Smooth muscle cell (in vitro differentiated cells): ENCODE results near the gene LRIG1. TPM values are rescaled to one million over a fixed set of nuclear protein-coding genes. Genes with fewer than 3 reads are reported as not detected.

Source experiments
- DNase-seq: peaks from one replicate; lab custom pipeline; 2025; ENCODE audit not compliant: unreplicated experiment; lab: John Stamatoyannopoulos, UW
- H2AFZ ChIP-seq: fragments of 200-600 bp; sonication (generic); 2 replicates; pipeline ENCODE4 v1.6.0; 2016; ENCODE audit warnings: antibody characterized with exemption, low read depth, mild to moderate bottlenecking
- H3F3A ChIP-seq: fragments of 200-600 bp; sonication (generic); 2 replicates; pipeline ENCODE4 v1.6.0; 2017; ENCODE audit warnings: antibody characterized with exemption, low read depth
- H3K27ac ChIP-seq: fragments of 200-600 bp; sonication (generic); 2 replicates; pipeline ENCODE4 v1.5.1; 2016; ENCODE audit warnings: low read depth, mild to moderate bottlenecking
- H3K27me3 ChIP-seq: fragments of 200-600 bp; sonication (generic); 2 replicates; pipeline ENCODE4 v1.6.1; 2016; ENCODE audit warnings: low read depth, mild to moderate bottlenecking
- H3K36me3 ChIP-seq: fragments of 200-600 bp; sonication (generic); 2 replicates; pipeline ENCODE4 v1.5.1; 2016; ENCODE audit warnings: low read depth
- H3K4me1 ChIP-seq: fragments of 200-600 bp; sonication (generic); 2 replicates; pipeline ENCODE4 v1.5.1; 2016; ENCODE audit warnings: low read depth
- H3K4me2 ChIP-seq: fragments of 200-600 bp; sonication (generic); 2 replicates; pipeline ENCODE4 v1.6.0; 2016; ENCODE audit warnings: mild to moderate bottlenecking
- H3K4me3 ChIP-seq: fragments of 200-600 bp; sonication (generic); 2 replicates; pipeline ENCODE4 v1.5.1; 2016; ENCODE audit warnings: mild to moderate bottlenecking
- H3K79me2 ChIP-seq: fragments of 200-600 bp; sonication (generic); 2 replicates; pipeline ENCODE4 v1.6.0; 2016; ENCODE audit warnings: low read depth, mild to moderate bottlenecking
- H3K9ac ChIP-seq: fragments of 200-600 bp; sonication (generic); 2 replicates; pipeline ENCODE4 v1.6.0; 2016; ENCODE audit warnings: low read depth
- H3K9me3 ChIP-seq: fragments of 200-600 bp; sonication (generic); replicated peaks from 2 replicates; pipeline ENCODE4 v1.5.1; 2016; ENCODE audit warnings: low read depth
- H4K20me1 ChIP-seq: fragments of 200-600 bp; sonication (generic); 2 replicates; pipeline ENCODE4 v1.6.0; 2016; ENCODE audit warnings: low read depth
- CTCF ChIP-seq: fragments of 200-600 bp; sonication (generic); IDR thresholded peaks from 2 replicates; pipeline ENCODE4 v1.5.1; 2017; ENCODE audit warnings: borderline replicate concordance, mild to moderate bottlenecking, antibody characterized with exemption; ENCODE audit not compliant: insufficient read depth, poor library complexity, severe bottlenecking
- WGBS: methylation state at CpG from one replicate; pipeline ENCODE4 v1.1.7; 2016; ENCODE audit warnings: low lambda C conversion rate; 5-methylcytosine and 5-hydroxymethylcytosine counted together
- polyA plus RNA-seq: library from polyadenylated mRNA; unstranded; fragments of >200 nt; fragmentation: Nextera tagmentation; extraction: Ambion mirVana; gene quantifications from 2 replicates; pipeline ENCODE4 v1.2.1, GENCODE V29; 2016
- total RNA-seq: library from RNA; depleted of rRNA; stranded (reverse); fragments of >200 nt; gene quantifications from 2 replicates; pipeline ENCODE4 v1.2.3, GENCODE V29; 2014

LRIG1 gene
- total and polyA plus RNA-seq, 2 experiments from 2014 or later, result 26.5 to 31.3 TPM

- no peak overlapping the region for H3K4me3 ChIP-seq
- H3K27me3 ChIP-seq, result no peaks in the 10 kb centered on the region
- H3F3A ChIP-seq, result no peaks in the 10 kb centered on the region
- H3K27ac ChIP-seq, result no peak overlapping the region
- no peak overlapping the region for H3K9ac ChIP-seq
- H3K4me1 ChIP-seq, result no peaks in the 10 kb centered on the region
- no peaks in the 10 kb centered on the region for H3K9me3 ChIP-seq
- H3K79me2 ChIP-seq, result no peaks in the 10 kb centered on the region
- H4K20me1 ChIP-seq, result no peaks in the 10 kb centered on the region
- no peak overlapping the region for H3K4me2 ChIP-seq
- H2AFZ ChIP-seq, result no peak overlapping the region
- 59% methylated on average over 2 of the region's 2 CpGs for WGBS
- DNase-seq, result no peak
- H3K36me3 ChIP-seq, result no peaks in the 10 kb centered on the region
- no peak for TF ChIP-seq CTCF
These were observed 146.8 kb downstream of the LRIG1 start for GRCh38 chr3:66354001-66354400.

GRCh38 chr3:66353530-66353929, 147.3 kb downstream of the LRIG1 start:
- Histone ChIP-seq H2AFZ (no peak overlapping the region), H3K27ac (no peak overlapping the region)
- DNase-seq, result no peak

GRCh38 chr3:66353039-66353438, 147.8 kb downstream of the LRIG1 start:
- Histone ChIP-seq H3K27me3 (no peaks in the 10 kb centered on the region), H2AFZ (no peak overlapping the region), H3K9me3 (no peaks in the 10 kb centered on the region), H3K4me2 (no peak overlapping the region), H4K20me1 (no peaks in the 10 kb centered on the region), H3K4me3 (no peak overlapping the region), H3K79me2 (no peaks in the 10 kb centered on the region), H3K36me3 (peaks cover 1% of the 10 kb centered on the region), H3K27ac (no peak overlapping the region), H3K4me1 (no peaks in the 10 kb centered on the region), H3K9ac (no peak overlapping the region), H3F3A (no peaks in the 10 kb centered on the region)
- no peak for TF ChIP-seq CTCF
- 94% methylated on average over 3 of the region's 3 CpGs for WGBS
- DNase-seq, result no peak

More at GRCh38 chr3:66353530-66353929, 147.3 kb downstream of the LRIG1 start:
- no peaks in the 10 kb centered on the region for H3F3A ChIP-seq
- no peaks in the 10 kb centered on the region for H4K20me1 ChIP-seq
- H3K4me3 ChIP-seq, result no peak overlapping the region
- no peaks in the 10 kb centered on the region for H3K79me2 ChIP-seq
- no peak overlapping the region for H3K4me2 ChIP-seq
- no peak overlapping the region for H3K9ac ChIP-seq
- no peak for TF ChIP-seq CTCF
- no peaks in the 10 kb centered on the region for H3K9me3 ChIP-seq
- no peaks in the 10 kb centered on the region for H3K4me1 ChIP-seq
- H3K27me3 ChIP-seq, result no peaks in the 10 kb centered on the region
- H3K36me3 ChIP-seq, result no peaks in the 10 kb centered on the region
- 37% methylated on average over 6 of the region's 6 CpGs for WGBS

- WGBS, result 89% methylated on average over 8 of the region's 8 CpGs
- no peaks in the 10 kb centered on the region for H4K20me1 ChIP-seq
- H3K27ac ChIP-seq, result no peak overlapping the region
- H3F3A ChIP-seq, result no peaks in the 10 kb centered on the region
- H3K9me3 ChIP-seq, result no peaks in the 10 kb centered on the region
- no peak overlapping the region for H3K4me2 ChIP-seq
- H3K27me3 ChIP-seq, result no peaks in the 10 kb centered on the region
- H3K9ac ChIP-seq, result no peak overlapping the region
- peaks cover 5% of the 10 kb centered on the region for H3K36me3 ChIP-seq
- H3K79me2 ChIP-seq, result no peaks in the 10 kb centered on the region
- H3K4me1 ChIP-seq, result no peaks in the 10 kb centered on the region
- H3K4me3 ChIP-seq, result no peak overlapping the region
- no peak for TF ChIP-seq CTCF
- no peak for DNase-seq
- no peak overlapping the region for H2AFZ ChIP-seq
These were observed 150.2 kb downstream of the LRIG1 start for GRCh38 chr3:66350601-66351000.
